RWPE1 (cell line): ENCODE data around the gene ERBIN.

Source experiments
- CTCF ChIA-PET: fragments of 350-600 bp; sonication (Branson Sonifier 250); formaldehyde crosslinking; extraction: SDS; loops from one replicate; lab custom pipeline; 2021; lab: Yijun Ruan, JAX
- POLR2A ChIA-PET: fragments of 400-600 bp; formaldehyde crosslinking; extraction: SDS; loops from one replicate; lab custom pipeline; 2020; ENCODE audit warnings: antibody characterized with exemption; ENCODE audit not compliant: low non-redundant PET; lab: Yijun Ruan, JAX
- DNase-seq: peaks from one replicate; pipeline ENCODE4 v3.0.0; 2012; ENCODE audit warnings: low spot score
- H3K27ac ChIP-seq: fragments of 450-650 bp; 2 replicates; pipeline ENCODE4 v1.5.1; 2017
- CTCF ChIP-seq: fragments of 450-650 bp; conservative IDR thresholded peaks from 2 replicates; pipeline ENCODE4 v1.5.1; 2017; ENCODE audit warnings: low read depth, mild to moderate bottlenecking

The ERBIN gene

GRCh38 chr5:66118304-66118703 lies 191.9 kb downstream of the ERBIN start:
- POLR2A ChIA-PET, result no interaction called here
- no peak overlapping the region for H3K27ac ChIP-seq
- CTCF ChIA-PET, result no interaction called here
- no peak for TF ChIP-seq CTCF
- DNase-seq, result no peak

DNA sequence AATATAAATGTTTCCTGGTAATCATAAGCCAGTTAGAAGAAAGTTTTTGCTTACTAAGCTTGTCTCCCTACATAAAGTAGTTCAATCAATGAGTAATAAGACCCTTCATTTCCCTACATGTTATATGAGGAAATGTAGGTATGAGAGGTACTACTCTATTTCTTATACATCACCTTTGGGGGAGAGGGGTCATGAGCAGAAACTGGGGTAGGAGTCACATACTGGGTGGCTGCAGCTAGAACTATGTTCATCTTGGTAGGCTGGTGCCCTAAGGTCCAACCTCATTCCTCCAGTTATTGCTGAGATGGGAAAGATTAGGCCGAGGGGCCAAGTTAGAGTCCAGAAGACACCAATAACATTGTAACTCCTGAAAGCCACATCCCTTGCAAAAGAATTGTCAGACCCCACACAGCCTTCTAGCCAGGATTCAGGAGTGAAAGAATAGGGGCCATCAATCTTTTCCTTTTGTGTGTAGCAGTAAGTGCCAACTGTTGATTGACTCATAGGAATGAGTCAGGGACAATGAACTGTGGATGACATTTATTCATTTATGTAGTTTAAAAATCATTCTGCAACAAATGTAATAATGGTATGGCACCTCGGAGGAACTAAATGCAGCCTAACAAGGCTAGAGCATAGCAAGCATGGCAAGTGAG lies 196.1 kb downstream of the ERBIN start:
- DNase-seq, result peak; percentile 57
- no peak for TF ChIP-seq CTCF
- H3K27ac ChIP-seq, result no peak overlapping the region
- ChIA-PET POLR2A (no interaction called here), CTCF (interaction anchor here (0.9 kb wide), 1 partner anchor 110 kb away, joined by 5 read pairs; no protein-coding TSS in a partner anchor)

- no peak overlapping the region for H3K27ac ChIP-seq
- ChIA-PET POLR2A (no interaction called here), CTCF (no interaction called here)
- DNase-seq, result no peak
- TF ChIP-seq CTCF, result no peak
Measured at GRCh38 chr5:66129144-66129543, 202.8 kb downstream of the ERBIN start.

- no peak overlapping the region for H3K27ac ChIP-seq
- no peak for DNase-seq
- ChIA-PET CTCF (interaction anchor here (0.6 kb wide), 2 partner anchors 14 to 41 kb away, joined by 3 to 5 read pairs; no protein-coding TSS in a partner anchor), POLR2A (no interaction called here)
- TF ChIP-seq CTCF, result no peak
Measured at GRCh38 chr5:66130493-66130892, 204.1 kb downstream of the ERBIN start.
